Measurements from ENCODE around the gene CDC27.
"Not testable (repeated sequence)": the region's sequence is repeated elsewhere in the genome, so short reads cannot be mapped to it uniquely, and the experiment has no call there.

CDC27 gene

GRCh38 chr17:47126835-47127234, 62.3 kb downstream of the CDC27 start:
- not testable (repeated sequence) for DNase-seq

GRCh38 chr17:47123262-47123661, 65.8 kb downstream of the CDC27 start:
- not testable (repeated sequence) for DNase-seq

- no peak for DNase-seq
Measured at GRCh38 chr17:47120521-47121095, 68.5 kb downstream of the CDC27 start.

- DNase-seq = no peak
Measured at GRCh38 chr17:47119746-47120520, 69.2 kb downstream of the CDC27 start.

GRCh38 chr17:47117386-47117785, 71.7 kb downstream of the CDC27 start:
- DNase-seq = no peak

GRCh38 chr17:47106130-47106529, 83.0 kb downstream of the CDC27 start:
- no peak for DNase-seq

GRCh38 chr17:47105246-47105645, 83.8 kb downstream of the CDC27 start:
- not testable (repeated sequence) for DNase-seq

- DNase-seq = no peak
Measured at GRCh38 chr17:47102914-47103313, 86.2 kb downstream of the CDC27 start.

GRCh38 chr17:47099987-47100711, 88.9 kb downstream of the CDC27 start:
- DNase-seq = peak; percentile 84

- no peak for DNase-seq
Measured at GRCh38 chr17:47099451-47099986, 89.6 kb downstream of the CDC27 start.

- DNase-seq = no peak
Measured at GRCh38 chr17:47096343-47096742, 92.8 kb downstream of the CDC27 start.

GRCh38 chr17:47095268-47095667, 93.8 kb downstream of the CDC27 start:
- no peak for DNase-seq

GRCh38 chr17:47087093-47087492, 102.0 kb downstream of the CDC27 start:
- DNase-seq = no peak

- DNase-seq = no peak
Measured at GRCh38 chr17:47085736-47086135, 103.4 kb downstream of the CDC27 start.

GRCh38 chr17:47078801-47079200, 110.3 kb downstream of the CDC27 start:
- no peak for DNase-seq

GRCh38 chr17:47077576-47077975, 111.5 kb downstream of the CDC27 start:
- DNase-seq = no peak

GRCh38 chr17:47076171-47076570, 112.9 kb downstream of the CDC27 start:
- DNase-seq = no peak

GRCh38 chr17:47074361-47074760, 114.7 kb downstream of the CDC27 start:
- DNase-seq = not testable (repeated sequence)

GRCh38 chr17:47073629-47074028, 115.5 kb downstream of the CDC27 start:
- not testable (repeated sequence) for DNase-seq

- no peak for DNase-seq
Measured at GRCh38 chr17:47072886-47073285, 116.2 kb downstream of the CDC27 start.

- DNase-seq = not testable (repeated sequence)
Measured at GRCh38 chr17:47071171-47071570, 117.9 kb downstream of the CDC27 start.

- not testable (repeated sequence) for DNase-seq
Measured at GRCh38 chr17:47070266-47070665, 118.8 kb downstream of the CDC27 start.
